KG1 (cell line): ENCODE data around the gene C4orf51.

ENCODE experiments used
- DNase-seq: peaks from one replicate; lab custom pipeline; 2025; lab: John Stamatoyannopoulos, UW

C4orf51 gene

DNA sequence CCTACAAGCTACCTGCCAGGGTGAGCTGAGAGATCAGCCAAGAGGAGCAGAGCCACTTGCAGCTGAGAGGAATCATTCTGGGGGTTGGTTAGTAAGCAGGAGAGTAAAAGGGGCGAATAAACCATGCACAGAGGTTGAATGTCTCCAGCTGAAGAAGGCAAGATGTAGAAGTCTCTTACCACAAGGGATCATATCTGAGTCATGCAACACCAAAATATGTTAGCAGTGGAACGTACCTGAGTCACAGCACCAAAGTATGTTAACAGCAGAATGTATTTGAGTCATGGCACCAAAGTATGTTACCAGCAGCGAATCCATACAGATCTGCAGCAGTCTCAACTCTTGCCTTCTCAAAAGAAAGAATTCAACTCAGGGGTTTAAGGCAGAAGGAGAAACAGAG, 29.9 kb downstream of the C4orf51 start:
- no peak for DNase-seq

DNA sequence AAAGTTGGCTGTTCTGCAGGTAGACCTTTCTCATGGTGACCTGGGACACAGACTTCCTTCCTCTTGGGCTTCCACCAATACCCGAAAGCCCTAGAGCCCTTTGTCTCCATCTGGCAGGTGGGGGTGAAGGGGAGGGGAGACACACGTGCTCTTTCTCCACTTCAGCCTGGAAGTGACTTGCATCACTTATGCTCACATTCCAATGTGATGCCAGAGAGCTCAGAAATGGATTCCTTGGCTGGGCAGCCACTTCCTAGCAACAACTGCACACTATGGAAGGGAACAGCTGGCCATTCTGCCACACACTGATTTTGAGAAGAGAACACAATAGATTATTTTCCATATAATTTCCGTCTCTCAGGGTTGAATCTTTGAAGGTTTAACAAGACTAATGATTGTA, 36.3 kb downstream of the C4orf51 start:
- DNase-seq, result no peak

DNA sequence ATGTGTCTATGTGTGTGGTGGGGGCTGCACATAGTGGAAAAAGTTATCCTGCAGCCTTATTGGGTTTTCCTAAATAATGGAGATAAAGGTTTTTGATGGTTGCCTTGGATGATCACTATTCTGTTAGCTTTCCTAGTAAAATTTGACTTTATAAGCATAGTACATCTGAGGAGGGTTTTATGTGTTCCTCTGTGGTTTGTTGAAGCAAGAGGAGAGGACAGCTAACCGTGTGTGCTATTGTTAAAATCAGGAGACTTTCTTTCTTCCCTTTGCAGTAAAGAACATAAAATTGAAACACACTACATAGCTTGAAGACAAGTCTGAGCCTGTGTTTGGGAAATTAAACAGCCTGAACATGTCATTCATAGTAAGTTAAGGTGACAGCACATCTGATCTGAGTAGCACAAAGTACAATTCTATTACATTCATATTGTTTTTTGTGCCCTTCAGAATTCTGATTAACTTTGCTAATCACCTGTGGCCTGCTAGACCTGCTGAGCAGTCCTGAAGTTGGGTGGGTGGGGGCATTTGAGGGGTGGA, 36.8 kb downstream of the C4orf51 start:
- no peak for DNase-seq

DNA sequence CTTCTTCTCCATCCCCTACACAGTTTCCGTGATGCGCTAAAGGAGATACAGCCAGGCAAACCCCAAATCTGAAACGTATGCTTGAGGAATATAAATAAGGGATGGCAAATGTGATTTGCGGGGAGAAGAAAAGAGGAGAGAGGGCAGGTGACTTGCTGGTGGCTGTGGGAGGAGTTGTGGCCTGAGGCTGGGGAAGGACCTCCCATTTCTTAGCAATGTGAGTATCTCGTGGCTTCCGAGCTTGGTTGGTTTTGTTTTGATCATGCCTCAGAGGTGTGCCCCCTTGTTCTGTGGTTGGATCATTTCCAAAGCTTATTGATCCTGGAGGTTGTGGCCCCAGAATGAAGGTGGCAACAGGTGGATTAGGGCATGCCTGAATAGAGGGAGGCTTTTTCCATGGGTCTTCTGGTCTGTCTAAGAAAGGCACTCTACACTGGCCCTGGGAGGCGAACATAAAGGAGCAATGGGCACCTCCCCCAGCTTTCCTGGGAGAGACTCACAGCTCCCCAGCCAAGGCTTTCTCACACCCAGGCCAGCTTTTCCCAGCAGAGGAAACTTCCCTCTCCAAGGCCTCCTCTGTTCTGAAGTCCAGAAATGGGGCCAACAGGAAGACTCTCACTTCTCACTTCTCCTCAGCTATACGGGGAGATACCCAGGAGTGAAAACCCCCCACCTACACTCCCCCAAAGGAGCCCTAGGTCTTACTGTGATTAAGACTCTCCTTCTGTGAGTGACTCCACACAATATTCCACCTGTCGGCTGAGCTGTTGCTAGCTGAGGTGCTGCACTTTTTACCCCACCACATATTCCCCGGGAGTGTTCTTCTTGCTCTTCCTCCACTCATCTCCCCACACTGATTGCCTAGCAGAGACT, 40.0 kb downstream of the C4orf51 start:
- no peak for DNase-seq

DNA sequence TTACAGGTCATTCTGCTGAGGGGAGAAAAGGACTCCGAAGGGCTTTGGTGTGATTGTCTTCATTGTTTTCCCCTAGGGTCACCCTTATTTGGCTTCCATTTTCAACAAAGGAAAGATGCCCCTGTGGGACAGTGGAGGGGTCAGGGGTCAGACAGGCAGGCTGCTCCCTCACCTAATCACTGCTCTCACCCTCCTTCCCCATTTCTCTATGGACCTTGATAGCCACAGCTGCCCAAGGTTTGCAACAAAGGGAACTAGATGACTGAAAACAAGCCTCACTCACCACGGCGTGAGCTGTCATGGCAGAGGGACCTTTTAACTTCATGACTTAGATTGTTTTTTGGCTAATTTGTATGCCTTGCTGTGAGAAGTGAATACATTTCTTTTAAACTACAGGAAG, 40.7 kb downstream of the C4orf51 start:
- DNase-seq, result no peak

DNA sequence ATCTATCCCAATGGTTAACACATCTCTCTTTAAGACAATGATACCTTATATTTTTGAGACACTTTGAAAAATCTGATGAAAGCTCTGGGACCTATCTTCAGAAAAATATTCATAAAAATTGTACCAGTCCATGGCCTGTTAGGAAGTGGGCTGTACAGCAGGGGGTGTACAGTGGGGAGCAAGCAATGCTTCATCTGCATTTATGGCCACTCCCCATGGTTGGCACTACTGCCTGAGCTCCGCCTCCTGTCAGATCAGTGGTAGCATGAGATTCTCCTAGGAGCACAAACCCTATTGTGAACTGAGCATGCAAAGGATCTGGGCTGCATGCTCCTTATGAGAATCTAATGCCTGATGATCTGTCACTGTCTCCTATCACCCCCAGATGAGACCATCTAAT, 42.6 kb downstream of the C4orf51 start:
- no peak for DNase-seq

DNA sequence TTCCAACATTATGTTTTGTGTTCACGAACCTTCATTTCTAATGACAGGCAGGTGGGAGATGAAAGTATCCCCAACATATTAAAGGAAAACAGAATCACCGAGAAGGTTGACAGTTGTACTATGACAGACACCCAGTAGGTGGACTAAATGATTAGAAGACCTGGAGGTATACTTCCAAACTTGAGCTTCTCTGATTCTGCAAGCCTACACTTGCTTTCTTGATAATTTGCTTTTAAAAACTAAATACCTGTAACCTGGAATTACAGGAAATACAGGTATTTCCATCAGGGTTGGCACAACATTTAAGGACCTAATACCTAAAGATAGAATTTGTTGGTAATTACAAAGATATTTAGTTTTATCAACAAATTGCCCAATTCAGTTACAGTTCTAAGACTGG, 43.4 kb downstream of the C4orf51 start:
- DNase-seq, result no peak

DNA sequence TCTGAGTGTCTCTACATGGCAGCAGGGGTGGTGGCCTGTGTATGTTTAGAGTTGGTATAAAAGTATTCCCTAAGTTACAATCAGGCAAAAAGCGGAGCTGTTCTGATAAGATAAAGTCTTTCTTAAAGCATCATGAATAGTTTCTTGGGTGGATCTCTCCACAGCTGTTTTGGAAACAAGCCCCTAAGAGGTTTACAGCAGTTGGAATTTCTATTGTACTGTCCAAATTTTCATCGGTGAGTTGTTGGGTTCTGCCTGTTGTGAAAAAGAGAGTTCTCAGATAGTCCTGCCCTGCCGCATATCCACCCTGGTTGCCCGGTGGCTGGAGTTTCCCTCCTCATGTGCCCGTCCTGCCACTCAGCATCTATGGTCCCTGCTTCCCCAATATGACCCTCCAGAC, 50.1 kb downstream of the C4orf51 start:
- DNase-seq, result no peak

DNA sequence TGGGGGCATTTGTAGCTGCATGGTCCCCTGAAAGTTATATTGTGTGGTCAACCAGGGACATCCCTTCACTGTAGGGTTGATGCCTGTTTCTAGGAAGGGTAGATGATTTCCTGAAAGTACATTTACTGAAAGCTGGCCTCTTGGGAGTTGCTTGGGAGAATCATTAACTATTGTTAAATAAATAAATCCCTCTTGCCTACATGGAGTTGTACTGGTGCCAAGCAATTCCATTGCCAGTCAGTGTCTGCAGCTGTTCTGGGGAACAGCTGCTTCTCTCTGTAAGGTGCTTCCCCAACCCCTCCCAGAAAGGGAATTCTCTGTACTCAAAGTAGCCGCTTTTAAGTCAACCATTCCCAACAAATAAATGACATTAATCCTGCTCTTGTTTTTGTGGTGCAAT, 51.1 kb downstream of the C4orf51 start:
- no peak for DNase-seq

DNA sequence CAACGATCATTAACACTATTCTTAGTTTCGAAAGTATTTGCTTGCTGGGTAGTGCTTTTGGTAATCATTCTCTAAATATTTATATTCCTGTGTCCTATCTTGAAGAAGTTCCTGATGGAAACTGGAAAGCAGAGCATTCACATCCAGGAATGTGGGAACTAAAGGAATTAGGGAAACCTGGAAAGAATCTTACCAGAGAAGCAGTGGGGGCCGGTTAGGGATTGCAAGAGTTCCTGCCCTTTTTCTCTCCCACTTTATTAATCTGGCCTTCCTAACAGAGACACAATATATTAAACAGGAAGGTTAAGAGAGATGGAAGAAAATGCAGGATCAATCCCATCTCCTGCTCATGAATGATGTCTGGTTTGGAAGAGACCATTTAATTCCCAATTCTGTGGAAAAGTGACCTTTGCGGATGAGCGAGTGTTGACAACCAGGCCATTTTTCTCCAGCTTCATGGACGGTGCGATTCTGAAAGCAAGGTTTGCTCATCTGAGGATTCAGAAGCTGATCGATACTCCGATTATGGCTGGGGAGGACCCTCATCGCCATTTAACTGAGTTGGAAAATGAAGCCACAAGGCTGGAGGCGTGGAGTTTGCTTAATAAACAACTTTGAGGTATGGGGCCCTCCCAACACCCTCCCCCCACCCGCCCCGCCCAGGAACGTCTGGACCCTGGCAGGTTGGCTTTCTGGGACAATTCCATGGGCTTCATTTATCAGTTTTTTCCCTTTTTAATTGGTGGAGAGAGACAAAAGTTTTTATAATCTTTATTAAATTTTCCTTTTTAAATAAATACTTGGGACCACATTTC, 52.3 kb downstream of the C4orf51 start:
- DNase-seq, result no peak

DNA sequence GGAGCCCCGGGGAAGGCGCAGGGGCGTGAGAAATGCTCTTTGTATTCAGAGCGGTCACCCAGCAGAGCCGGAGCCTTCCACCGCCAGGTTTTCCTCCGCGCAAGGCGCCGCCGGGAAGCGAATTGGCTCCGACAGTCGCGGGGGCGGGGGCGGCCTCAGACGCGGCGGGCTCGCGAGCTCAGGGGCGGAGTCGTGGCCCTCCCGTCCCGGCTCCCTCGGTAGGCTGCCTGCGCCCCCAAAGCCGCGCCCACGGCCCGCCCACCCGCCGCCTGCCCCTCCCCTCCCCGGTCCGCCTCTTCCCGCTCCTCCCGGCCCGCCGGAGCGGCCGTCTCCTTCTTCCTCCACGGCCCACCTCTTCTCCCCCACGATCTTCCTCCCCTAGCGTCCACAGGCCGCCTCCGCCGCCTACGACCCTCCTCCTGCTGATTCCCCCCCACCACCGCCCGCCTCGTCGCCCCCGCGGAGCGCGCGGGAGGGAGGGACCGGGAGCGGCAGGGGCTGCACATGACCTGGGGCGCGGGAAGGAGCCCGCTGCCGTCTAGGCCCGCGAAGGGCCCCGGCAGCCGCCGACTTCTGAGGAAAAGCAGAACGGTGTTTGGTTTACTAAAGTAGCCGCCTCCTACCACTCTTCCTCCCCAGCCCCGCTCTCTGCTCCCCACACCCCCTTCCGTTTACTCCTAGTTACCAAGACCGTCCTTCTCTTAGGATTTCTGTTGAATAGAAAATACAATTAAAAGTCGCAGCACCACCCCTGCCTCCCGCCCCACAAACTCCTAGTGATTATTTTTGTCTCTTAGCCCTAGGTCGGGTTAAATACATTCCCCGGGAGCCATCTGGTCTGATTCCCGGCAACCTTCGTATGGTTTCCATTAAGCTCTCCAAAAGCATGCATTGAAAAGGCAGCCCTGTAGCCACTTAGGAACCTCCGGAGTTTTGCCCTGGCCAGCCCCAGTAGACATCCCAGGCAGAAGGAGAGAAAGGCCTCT, 53.2 kb downstream of the C4orf51 start:
- peak; percentile 3 for DNase-seq

DNA sequence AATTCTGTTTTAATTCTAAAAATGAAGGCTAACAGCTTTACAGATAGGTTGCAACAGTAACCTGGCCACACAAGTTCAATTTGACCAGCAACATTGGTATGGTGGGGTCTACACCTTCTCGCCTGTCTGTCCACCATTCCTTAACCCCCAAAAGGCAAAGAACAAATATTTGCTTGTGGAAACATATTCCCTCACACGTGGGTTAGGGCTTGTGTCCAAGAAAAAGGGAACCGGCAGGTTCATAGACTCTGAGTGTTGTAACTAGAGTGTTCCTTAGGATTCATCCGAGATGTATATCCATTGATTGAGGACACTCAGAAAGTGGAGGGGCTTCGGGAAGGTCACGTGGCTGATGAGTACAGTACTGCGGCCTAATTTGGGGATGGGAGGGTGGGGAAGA, 54.1 kb downstream of the C4orf51 start:
- no peak for DNase-seq

DNA sequence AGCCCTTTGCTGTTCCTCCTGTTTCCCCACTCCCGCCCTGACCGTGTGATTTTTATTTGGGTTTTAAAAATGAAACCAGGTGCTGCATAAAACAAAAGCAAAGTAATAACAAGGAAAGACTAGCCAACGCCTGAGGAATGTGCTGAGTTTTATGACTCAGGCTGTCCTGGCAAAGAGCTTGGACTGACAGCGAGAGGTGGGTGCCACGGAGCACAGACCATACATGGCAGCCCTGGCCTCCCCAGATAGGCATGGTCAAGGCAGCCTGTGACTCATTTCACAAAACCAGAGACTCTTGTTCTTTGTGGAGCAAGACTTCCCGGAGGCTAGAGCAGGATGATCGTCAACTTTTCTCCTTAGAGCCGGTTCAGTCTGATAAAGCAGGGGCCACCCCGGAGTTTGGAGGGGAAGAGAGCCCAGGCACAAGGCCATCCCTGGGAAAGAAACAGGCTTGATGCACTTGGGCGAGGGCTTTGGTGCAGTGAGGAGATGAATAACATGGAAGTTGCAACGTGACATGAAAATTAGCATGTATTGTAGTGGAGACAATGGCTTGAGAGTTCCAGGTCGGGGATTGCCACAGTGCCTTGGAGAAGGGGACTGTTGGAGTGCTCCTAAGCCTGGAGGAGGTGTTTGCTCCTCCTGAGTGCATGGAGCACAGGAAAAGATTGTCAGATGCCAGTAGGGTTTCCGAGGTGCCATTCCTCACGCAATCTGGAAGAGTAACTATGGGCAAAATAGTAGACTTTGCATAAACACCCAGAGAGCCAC, 54.8 kb downstream of the C4orf51 start:
- DNase-seq, result no peak

DNA sequence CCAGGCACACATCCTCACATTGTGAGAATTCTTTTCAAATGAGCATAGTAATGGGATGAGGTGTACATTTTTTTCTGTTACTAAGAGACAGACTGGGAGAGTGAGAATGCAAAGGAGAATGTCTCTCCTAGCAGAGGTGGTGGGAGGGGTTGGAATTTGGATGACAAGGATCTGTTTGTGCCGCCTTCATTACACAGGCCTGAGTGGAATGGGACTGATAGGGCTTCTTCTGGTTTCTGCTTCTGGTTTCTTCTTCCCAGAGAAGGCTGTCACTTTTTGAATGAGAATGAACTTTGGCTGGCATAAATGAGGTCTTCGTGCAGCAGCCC, 55.4 kb downstream of the C4orf51 start:
- no peak for DNase-seq

DNA sequence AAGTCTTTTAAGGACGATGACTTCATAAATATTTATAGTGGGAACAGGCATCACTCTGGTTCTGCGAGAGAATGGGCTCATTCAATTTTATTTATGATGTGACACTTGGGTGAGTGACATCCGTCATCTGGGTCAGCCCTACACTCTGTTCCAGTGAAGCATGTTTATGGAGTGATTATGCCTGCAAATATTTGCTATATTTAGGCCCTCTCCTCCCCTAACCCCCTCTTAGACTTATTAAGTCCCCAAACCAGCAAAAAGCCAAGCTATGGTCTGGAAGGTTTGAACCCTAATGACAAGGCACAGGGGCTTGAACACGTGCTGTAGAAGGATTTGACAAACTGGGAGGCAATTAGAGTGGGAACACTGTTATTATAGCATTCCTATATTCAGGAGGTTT, 55.9 kb downstream of the C4orf51 start:
- DNase-seq, result no peak

DNA sequence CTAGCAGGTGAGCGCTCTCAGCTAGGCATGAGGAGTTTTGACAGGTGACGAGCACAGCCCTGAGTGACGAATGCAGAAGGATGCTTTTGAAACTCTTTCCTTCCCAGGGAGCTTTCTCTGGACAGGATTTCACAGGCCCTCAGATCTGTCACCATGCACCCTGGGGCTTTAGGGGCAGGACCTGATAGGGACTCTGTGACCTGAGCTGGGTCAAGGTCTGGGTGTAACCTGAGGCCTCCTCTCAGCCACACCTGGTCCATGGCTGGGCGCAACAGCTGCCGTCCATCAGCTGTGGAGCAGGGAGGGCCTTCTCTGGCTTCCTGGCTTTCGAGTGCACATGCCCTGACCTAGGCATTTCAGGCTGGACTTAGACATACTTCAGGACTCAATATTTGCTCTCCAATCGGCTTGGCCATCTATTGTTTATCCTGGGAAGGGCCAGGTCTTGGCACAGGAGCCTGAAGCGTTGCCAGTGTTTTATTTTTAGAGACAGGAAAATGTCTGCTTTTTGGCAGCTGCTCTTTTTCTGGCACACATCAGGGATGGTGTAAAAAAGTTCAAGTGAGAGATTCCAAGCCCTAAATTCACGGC, 56.4 kb downstream of the C4orf51 start:
- no peak for DNase-seq

DNA sequence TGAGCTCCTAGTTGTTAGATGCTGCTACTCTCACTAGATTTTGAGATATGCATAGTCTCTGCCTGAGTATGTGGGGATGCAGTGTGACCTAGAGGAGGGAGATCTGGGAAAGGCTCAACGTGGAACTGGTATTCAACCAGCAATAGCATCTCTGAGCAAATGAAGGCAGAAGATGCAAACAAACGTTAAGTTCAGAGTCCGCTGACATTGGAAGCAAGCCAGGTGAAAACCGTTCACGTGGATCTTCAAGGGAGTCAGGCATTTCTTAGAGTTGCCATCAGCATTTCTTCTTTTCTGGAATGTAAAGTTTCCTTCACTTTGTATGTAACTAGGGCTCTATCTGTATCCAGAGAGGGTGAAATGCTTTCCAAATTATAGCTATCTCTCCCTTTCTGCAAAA, 59.9 kb downstream of the C4orf51 start:
- DNase-seq, result no peak

DNA sequence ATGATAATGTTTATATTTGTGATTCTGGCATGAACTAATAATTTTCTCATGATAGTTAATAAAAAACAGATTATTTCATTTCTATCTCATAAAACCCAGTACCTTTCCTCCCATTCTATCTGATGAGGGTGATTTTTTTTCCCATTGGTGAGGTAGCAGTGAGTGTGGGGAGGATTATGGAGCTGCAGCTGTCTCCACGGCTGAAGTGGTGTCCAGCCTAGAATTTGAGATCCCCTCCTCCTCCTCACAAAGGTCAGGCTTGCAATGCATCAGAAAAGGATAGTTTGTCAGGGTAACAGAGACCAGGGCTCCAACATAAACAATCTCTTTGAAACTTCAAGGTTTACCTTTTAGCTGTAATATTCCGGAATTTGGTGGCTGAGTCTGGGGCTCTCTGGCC, 60.9 kb downstream of the C4orf51 start:
- DNase-seq, result no peak

DNA sequence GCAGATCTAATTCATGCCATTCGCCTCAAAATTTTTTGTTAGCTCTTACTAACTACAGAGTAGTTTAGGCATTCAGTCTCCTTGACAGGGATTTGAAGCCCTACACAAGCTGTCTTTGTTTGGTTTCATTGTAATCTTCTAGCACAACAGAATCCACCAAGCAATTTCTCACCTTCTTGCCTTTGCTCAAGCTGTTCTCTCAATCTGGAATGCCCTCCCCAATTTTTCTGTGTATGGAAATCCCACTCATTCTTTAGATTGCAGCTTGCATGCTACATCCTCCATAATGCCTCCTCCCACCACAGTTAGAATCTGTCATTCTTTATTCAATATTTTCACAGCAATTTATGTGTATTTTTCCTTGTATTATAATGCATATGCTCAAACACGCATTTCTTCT, 63.7 kb downstream of the C4orf51 start:
- DNase-seq, result no peak

DNA sequence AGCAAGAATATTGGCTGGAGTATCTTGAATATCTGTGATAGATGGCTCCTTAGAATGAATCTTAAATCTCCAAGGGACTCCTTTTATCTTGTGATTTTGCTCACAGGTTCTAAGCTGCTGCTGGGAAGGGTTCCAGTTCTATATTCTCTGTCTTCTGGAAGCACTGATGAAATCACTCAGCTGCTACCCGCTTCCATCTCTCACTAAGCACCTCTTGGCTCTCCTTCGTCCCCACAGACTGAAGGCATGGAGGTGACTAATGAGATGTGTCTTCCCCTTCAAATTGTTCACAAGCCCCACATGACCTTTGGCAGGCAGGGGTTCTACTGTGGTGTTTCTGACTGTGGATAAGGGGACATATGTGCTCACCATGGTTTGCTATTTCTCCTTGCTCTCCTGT, 75.9 kb downstream of the C4orf51 start:
- DNase-seq, result no peak

DNA sequence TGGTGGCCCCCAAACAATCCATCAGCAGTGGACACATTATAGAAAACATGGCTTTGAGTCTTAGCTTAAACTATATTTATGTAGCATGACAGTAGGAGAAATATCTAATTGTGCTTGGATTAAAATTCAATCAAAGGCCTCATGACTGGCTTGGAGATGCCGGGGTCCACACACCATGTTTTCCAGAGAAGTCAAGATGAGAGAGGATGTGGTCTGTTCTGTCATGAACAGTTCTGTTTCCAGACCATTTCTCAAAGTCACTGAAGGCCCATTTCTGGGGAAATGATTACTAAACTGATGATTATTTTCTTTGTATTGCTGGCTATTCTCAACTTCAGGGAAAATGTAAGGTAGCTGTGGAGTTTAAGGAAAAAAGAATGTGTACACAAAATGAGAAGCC, 76.3 kb downstream of the C4orf51 start:
- DNase-seq, result no peak
